ENCODE data around the gene CCDC60.

Gene CCDC60

GRCh38 chr12:119573086-119573485, 238.6 kb downstream of the CCDC60 start:
- TF ChIP-seq ZNF565 (CRISPR knock-in tag; conservative IDR thresholded peaks at IDR 0.05; ENCODE audit: low read depth) (no peak), ESRRG (CRISPR knock-in tag; IDR thresholded peaks at IDR 0.05) (no peak), ZNF70 (CRISPR knock-in tag; IDR thresholded peaks at IDR 0.05) (no peak), CSRNP3 (CRISPR knock-in tag; IDR thresholded peaks at IDR 0.05) (no peak), ZFP3 (CRISPR knock-in tag; IDR thresholded peaks at IDR 0.05) (no peak), CSDC2 (CRISPR knock-in tag; IDR thresholded peaks at IDR 0.05) (no peak), ISL1 (CRISPR knock-in tag; IDR thresholded peaks at IDR 0.05) (no peak), ZC3H10 (CRISPR knock-in tag; IDR thresholded peaks at IDR 0.05) (no peak), ARNTL (CRISPR knock-in tag; IDR thresholded peaks at IDR 0.05; ENCODE audit: borderline replicate concordance, low read depth) (no peak), POU6F1 (CRISPR knock-in tag; IDR thresholded peaks at IDR 0.05; ENCODE audit: borderline replicate concordance, low read depth) (no peak), PPARA (CRISPR knock-in tag; IDR thresholded peaks at IDR 0.05; ENCODE audit: borderline replicate concordance) (no peak), SNAI2 (CRISPR knock-in tag; IDR thresholded peaks at IDR 0.05) (no peak), GLIS3 (CRISPR knock-in tag; IDR thresholded peaks at IDR 0.05) (no peak)
- TF ChIP-seq, protein P1, sequence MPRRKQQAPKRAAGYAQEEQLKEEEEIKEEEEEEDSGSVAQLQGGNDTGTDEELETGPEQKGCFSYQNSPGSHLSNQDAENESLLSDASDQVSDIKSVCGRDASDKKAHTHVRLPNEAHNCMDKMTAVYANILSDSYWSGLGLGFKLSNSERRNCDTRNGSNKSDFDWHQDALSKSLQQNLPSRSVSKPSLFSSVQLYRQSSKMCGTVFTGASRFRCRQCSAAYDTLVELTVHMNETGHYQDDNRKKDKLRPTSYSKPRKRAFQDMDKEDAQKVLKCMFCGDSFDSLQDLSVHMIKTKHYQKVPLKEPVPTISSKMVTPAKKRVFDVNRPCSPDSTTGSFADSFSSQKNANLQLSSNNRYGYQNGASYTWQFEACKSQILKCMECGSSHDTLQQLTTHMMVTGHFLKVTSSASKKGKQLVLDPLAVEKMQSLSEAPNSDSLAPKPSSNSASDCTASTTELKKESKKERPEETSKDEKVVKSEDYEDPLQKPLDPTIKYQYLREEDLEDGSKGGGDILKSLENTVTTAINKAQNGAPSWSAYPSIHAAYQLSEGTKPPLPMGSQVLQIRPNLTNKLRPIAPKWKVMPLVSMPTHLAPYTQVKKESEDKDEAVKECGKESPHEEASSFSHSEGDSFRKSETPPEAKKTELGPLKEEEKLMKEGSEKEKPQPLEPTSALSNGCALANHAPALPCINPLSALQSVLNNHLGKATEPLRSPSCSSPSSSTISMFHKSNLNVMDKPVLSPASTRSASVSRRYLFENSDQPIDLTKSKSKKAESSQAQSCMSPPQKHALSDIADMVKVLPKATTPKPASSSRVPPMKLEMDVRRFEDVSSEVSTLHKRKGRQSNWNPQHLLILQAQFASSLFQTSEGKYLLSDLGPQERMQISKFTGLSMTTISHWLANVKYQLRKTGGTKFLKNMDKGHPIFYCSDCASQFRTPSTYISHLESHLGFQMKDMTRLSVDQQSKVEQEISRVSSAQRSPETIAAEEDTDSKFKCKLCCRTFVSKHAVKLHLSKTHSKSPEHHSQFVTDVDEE (CRISPR knock-in tag; IDR thresholded peaks at IDR 0.05): no peak
- TF ChIP-seq, protein P2, sequence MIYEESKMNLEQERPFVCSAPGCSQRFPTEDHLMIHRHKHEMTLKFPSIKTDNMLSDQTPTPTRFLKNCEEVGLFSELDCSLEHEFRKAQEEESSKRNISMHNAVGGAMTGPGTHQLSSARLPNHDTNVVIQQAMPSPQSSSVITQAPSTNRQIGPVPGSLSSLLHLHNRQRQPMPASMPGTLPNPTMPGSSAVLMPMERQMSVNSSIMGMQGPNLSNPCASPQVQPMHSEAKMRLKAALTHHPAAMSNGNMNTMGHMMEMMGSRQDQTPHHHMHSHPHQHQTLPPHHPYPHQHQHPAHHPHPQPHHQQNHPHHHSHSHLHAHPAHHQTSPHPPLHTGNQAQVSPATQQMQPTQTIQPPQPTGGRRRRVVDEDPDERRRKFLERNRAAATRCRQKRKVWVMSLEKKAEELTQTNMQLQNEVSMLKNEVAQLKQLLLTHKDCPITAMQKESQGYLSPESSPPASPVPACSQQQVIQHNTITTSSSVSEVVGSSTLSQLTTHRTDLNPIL (CRISPR knock-in tag; IDR thresholded peaks at IDR 0.05; ENCODE audit: low read depth): no peak
- TF ChIP-seq, protein P3, sequence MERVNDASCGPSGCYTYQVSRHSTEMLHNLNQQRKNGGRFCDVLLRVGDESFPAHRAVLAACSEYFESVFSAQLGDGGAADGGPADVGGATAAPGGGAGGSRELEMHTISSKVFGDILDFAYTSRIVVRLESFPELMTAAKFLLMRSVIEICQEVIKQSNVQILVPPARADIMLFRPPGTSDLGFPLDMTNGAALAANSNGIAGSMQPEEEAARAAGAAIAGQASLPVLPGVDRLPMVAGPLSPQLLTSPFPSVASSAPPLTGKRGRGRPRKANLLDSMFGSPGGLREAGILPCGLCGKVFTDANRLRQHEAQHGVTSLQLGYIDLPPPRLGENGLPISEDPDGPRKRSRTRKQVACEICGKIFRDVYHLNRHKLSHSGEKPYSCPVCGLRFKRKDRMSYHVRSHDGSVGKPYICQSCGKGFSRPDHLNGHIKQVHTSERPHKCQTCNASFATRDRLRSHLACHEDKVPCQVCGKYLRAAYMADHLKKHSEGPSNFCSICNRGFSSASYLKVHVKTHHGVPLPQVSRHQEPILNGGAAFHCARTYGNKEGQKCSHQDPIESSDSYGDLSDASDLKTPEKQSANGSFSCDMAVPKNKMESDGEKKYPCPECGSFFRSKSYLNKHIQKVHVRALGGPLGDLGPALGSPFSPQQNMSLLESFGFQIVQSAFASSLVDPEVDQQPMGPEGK (CRISPR knock-in tag; IDR thresholded peaks at IDR 0.05; ENCODE audit: borderline replicate concordance): no peak
- no peak for ATAC-seq

DNA sequence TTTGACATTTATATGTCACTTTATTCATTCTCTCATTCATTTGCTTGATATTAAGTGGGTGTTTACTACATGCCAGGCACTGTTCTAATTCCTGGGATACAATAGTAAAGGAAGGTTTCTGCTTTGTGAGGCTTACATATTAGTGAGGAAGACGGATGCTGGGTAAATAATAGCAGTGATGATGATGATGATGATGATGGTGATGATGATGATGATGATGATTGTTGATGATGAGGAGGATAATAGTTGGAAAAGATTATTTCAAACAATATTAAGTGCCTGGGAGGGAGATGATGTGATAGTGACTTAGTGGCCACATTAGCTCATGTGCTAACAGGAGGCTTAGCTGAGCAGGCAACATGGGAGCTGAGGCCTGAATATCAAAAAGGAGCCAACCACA, 239.7 kb downstream of the CCDC60 start:
- no peak for ATAC-seq
- TF ChIP-seq, protein P1 (CRISPR knock-in tag; IDR thresholded peaks at IDR 0.05): no peak
- TF ChIP-seq BACH2 (CRISPR knock-in tag; IDR thresholded peaks at IDR 0.05; ENCODE audit: borderline replicate concordance): no peak
- TF ChIP-seq ZFP30 (CRISPR knock-in tag; IDR thresholded peaks at IDR 0.05): no peak
- TF ChIP-seq ARNTL (CRISPR knock-in tag; IDR thresholded peaks at IDR 0.05; ENCODE audit: borderline replicate concordance, low read depth): no peak
- TF ChIP-seq, protein P2 (CRISPR knock-in tag; IDR thresholded peaks at IDR 0.05; ENCODE audit: low read depth): no peak
- TF ChIP-seq ESRRG (CRISPR knock-in tag; IDR thresholded peaks at IDR 0.05): no peak
- TF ChIP-seq CSRNP3 (CRISPR knock-in tag; IDR thresholded peaks at IDR 0.05): no peak
- no peak for TF ChIP-seq ZNF565 (CRISPR knock-in tag; conservative IDR thresholded peaks at IDR 0.05; ENCODE audit: low read depth)
- no peak for TF ChIP-seq CSDC2 (CRISPR knock-in tag; IDR thresholded peaks at IDR 0.05)
- TF ChIP-seq ISL1 (CRISPR knock-in tag; IDR thresholded peaks at IDR 0.05): no peak
- no peak for TF ChIP-seq GLIS3 (CRISPR knock-in tag; IDR thresholded peaks at IDR 0.05)
- TF ChIP-seq RARB (CRISPR knock-in tag; IDR thresholded peaks at IDR 0.05): no peak
- TF ChIP-seq ZNF8 (CRISPR knock-in tag; IDR thresholded peaks at IDR 0.05): no peak
- TF ChIP-seq TOX (CRISPR knock-in tag; IDR thresholded peaks at IDR 0.05; ENCODE audit: borderline replicate concordance): no peak
- no peak for TF ChIP-seq ZFP3 (CRISPR knock-in tag; IDR thresholded peaks at IDR 0.05)
- TF ChIP-seq POU6F1 (CRISPR knock-in tag; IDR thresholded peaks at IDR 0.05; ENCODE audit: borderline replicate concordance, low read depth): no peak
- no peak for TF ChIP-seq OSR1 (CRISPR knock-in tag; IDR thresholded peaks at IDR 0.05)

All from SK-N-SH treated with all-trans-retinoic acid at 6 μM for 48 hours (cell line).